Prostate gland (tissue), 2 donors: Measurements from ENCODE around the gene NAPA. TPM values are rescaled to one million over a fixed set of nuclear protein-coding genes. Genes with fewer than 3 reads are reported as not detected.

Source experiments
- DNase-seq: peaks from one replicate; pipeline ENCODE4 v3.0.0-alpha.2; 2019; ENCODE audit warnings: low spot score
- H3K27ac ChIP-seq, 2 donors: fragments of 200-600 bp; sonication (generic); 2 replicates each; pipeline ENCODE4 v1.5.1; 2017 to 2019
- H3K27me3 ChIP-seq: fragments of 200-600 bp; sonication (generic); replicated peaks from 2 replicates; pipeline ENCODE4 v1.5.1; 2019; ENCODE audit not compliant: insufficient read depth
- H3K36me3 ChIP-seq, 2 donors: fragments of 200-600 bp; sonication (generic); 1 replicate in 1 of 2; 2 replicates in 1 of 2; pipeline versions ENCODE4 v1.5.1 to v1.8.1; 2017 to 2019
- H3K4me1 ChIP-seq: fragments of 200-600 bp; sonication (generic); replicated peaks from 2 replicates; pipeline ENCODE4 v1.5.1; 2019
- H3K4me3 ChIP-seq, 2 donors: fragments of 200-600 bp; sonication (generic); 2 replicates each; pipeline ENCODE4 v1.5.1; 2017 to 2019
- H3K9me3 ChIP-seq: fragments of 200-600 bp; sonication (generic); 2 replicates; pipeline ENCODE4 v1.5.1; 2017
- CTCF ChIP-seq, 4 experiments: fragments of 200-600 bp in 2 of 4; fragments of 450-650 bp in 2 of 4; sonication (generic) in 2 of 4; IDR thresholded peaks; 1 replicate in 3 of 4; 2 replicates in 1 of 4; pipeline ENCODE4 v1.5.1; 2016 to 2019; ENCODE audit warnings: antibody characterized with exemption in 4 of 4, mild to moderate bottlenecking in 2 of 4, moderate library complexity in 2 of 4
- POLR2A ChIP-seq: fragments of 450-650 bp; IDR thresholded peaks from one replicate; pipeline ENCODE4 v1.6.1; 2016; ENCODE audit warnings: antibody characterized with exemption, mild to moderate bottlenecking
- POLR2AphosphoS5 ChIP-seq: sonication (generic); formaldehyde crosslinking; IDR thresholded peaks from one replicate; pipeline ENCODE4 v1.6.1; 2017; ENCODE audit warnings: antibody characterized with exemption
- WGBS: methylation state at CpG from one replicate; pipeline ENCODE4 v1.1.5; 2018; 5-methylcytosine and 5-hydroxymethylcytosine counted together
- intact Hi-C: fragments of 100-400 bp; cut with DNase I; formaldehyde crosslinking; loops from one replicate; pipeline ENCODE4 v1.14.2; 2022
- total RNA-seq, 2 donors: library from RNA; depleted of rRNA; stranded (reverse); fragments of >200 nt; gene quantifications; one replicate each; pipeline ENCODE4 v1.1.0, GENCODE V29; 2016

NAPA gene
- total RNA-seq, 2 donors from 2014 or later: 263 to 422 TPM

- no peaks in the 10 kb centered on the region for H3K9me3 ChIP-seq
- WGBS: 90% methylated on average over 22 of the region's 22 CpGs
These were observed 29.6 kb upstream of the NAPA start for GRCh38 chr19:47544476-47544875.

GRCh38 chr19:47544075-47544474 lies 29.2 kb upstream of the NAPA start:
- no peak overlapping the region for H3K4me3 ChIP-seq
- no peak for DNase-seq
- no peak overlapping the region for H3K27ac ChIP-seq
- H3K27me3 ChIP-seq: peaks cover 8% of the 10 kb centered on the region
- WGBS: 91% methylated on average over 18 of the region's 18 CpGs
- H3K9me3 ChIP-seq: no peaks in the 10 kb centered on the region
- intact Hi-C loops: loop anchor here (5.0 kb wide), 1 partner anchor 153 kb away; no protein-coding TSS in a partner anchor
- H3K36me3 ChIP-seq: no peaks in the 10 kb centered on the region
- no peak for TF ChIP-seq POLR2A
- no peak for TF ChIP-seq CTCF (IDR thresholded peaks at IDR 0.05)
- TF ChIP-seq POLR2AphosphoS5: no peak
- no peaks in the 10 kb centered on the region for H3K4me1 ChIP-seq

More at GRCh38 chr19:47544476-47544875, 29.6 kb upstream of the NAPA start:
- no peak overlapping the region for H3K27ac ChIP-seq
- peaks cover 8% of the 10 kb centered on the region for H3K27me3 ChIP-seq
- no peaks in the 10 kb centered on the region for H3K4me1 ChIP-seq
- intact Hi-C loops: loop anchor here (5.0 kb wide), 1 partner anchor 153 kb away; no protein-coding TSS in a partner anchor
- TF ChIP-seq POLR2AphosphoS5 (no peak), POLR2A (no peak)
- DNase-seq: no peak
- no peak overlapping the region for H3K4me3 ChIP-seq
- H3K36me3 ChIP-seq: no peaks in the 10 kb centered on the region

DNA sequence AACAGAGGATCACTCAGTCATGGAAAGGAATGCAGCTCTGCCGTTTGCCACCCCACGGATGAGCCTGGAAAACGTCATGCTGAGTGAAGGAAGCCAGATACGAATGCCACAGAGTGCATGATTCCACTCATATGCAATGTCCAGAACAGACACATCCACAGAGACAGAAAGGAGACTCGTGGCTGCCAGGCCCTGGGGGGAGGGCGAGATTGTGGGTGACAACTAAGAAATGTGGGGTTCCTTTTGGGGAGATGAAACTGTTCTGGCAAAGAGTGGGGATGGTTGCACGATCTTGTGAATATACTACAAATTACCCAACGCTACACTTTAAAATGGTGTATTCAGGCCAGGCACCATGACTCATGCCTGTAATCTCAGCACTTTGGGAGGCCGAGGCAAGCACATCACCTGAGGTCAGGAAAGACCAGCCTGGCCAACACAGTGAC lies 27.2 kb upstream of the NAPA start:
- 74% methylated on average over 9 of the region's 9 CpGs for WGBS
- no peak overlapping the region for H3K4me3 ChIP-seq
- H3K9me3 ChIP-seq: no peaks in the 10 kb centered on the region
- H3K27ac ChIP-seq: no peak overlapping the region
- TF ChIP-seq CTCF (IDR thresholded peaks at IDR 0.05): no peak
- no peak for TF ChIP-seq POLR2AphosphoS5
- TF ChIP-seq POLR2A: no peak
- H3K27me3 ChIP-seq: peaks cover 8% of the 10 kb centered on the region
- no peaks in the 10 kb centered on the region for H3K4me1 ChIP-seq
- intact Hi-C loops: loop anchor here (5.0 kb wide), 1 partner anchor 155 kb away; no protein-coding TSS in a partner anchor
- DNase-seq: no peak
- H3K36me3 ChIP-seq: no peaks in the 10 kb centered on the region

DNA sequence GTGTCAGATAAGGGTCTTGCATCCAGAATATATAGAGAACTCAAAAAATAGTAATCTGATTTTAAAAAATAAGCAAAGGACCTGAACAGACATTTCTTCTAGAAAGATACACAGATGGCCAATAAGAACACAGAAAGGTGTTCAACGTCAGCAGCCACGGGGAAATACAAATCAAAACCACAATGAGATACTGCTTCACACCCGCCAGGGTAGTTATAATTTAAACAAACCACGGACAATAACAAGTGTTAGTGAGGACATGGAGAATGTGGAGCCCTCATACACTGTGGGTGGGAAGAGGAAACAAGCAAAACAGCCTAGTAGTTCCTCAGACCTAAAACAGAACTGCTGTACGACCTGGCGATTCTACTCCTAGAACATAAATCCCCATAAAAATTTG lies 26.7 kb upstream of the NAPA start:
- intact Hi-C loops: loop anchor here (5.0 kb wide), 1 partner anchor 156 kb away; no protein-coding TSS in a partner anchor

DNA sequence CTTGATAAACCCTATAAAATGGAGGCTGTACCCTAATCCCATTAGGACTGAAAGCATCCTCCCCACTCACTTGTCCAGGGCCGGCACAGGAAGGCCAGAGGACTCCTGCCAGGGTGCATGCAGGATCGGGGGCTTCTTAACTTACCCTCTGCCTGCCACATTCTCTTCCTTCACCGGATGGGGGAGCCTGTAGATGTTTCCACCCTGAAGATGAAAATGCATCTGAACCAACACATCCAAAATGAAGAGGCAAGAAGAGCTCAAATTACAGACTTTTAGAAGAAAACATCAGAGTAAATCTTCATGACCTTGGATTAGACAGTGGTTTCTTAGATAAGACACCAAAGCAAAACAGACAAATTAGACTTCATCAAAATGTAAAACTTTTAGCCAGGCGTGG lies 25.9 kb upstream of the NAPA start:
- Histone ChIP-seq H3K9me3 (no peaks in the 10 kb centered on the region), H3K36me3 (no peaks in the 10 kb centered on the region), H3K27me3 (peaks cover 8% of the 10 kb centered on the region), H3K4me1 (no peaks in the 10 kb centered on the region), H3K4me3 (no peak overlapping the region), H3K27ac (no peak overlapping the region)
- intact Hi-C loops: loop anchor here (5.0 kb wide), 1 partner anchor 157 kb away; no protein-coding TSS in a partner anchor
- 58% methylated on average over 4 of the region's 4 CpGs for WGBS
- peak in 1 of 4 experiments; percentile 7 for TF ChIP-seq CTCF (IDR thresholded peaks at IDR 0.05)
- TF ChIP-seq POLR2A: no peak
- no peak for DNase-seq

More for the DNA sequence above, 26.7 kb upstream of the NAPA start:
- Histone ChIP-seq H3K36me3 (no peaks in the 10 kb centered on the region), H3K9me3 (no peaks in the 10 kb centered on the region), H3K4me1 (no peaks in the 10 kb centered on the region), H3K4me3 (no peak overlapping the region), H3K27ac (no peak overlapping the region), H3K27me3 (peaks cover 8% of the 10 kb centered on the region)
- no peak for TF ChIP-seq CTCF (IDR thresholded peaks at IDR 0.05)
- no peak for TF ChIP-seq POLR2AphosphoS5
- no peak for TF ChIP-seq POLR2A
- 77% methylated on average over 6 of the region's 6 CpGs for WGBS
- DNase-seq: no peak
